H1 (cell line): ENCODE data around the gene TEX36.

ENCODE experiments used
- CBX5 ChIP-seq: fragments of 300-800, 300-1000 bp; sonication (generic); IDR thresholded peaks from 2 replicates; pipeline ENCODE4 v1.7.1; 2016; ENCODE audit warnings: antibody characterized with exemption, low read length, low read depth
- EGR1 ChIP-seq: IDR thresholded peaks from 2 replicates; pipeline ENCODE4 v1.6.1; 2011; ENCODE audit warnings: low read depth, low read length, borderline replicate concordance
- EP300 ChIP-seq, 2 experiments: IDR thresholded peaks; 1 replicate in 1 of 2; 2 replicates in 1 of 2; pipeline ENCODE4 v1.6.1; 2011 to 2012; ENCODE audit warnings: low read depth in 2 of 2, low read length in 2 of 2, mild to moderate bottlenecking in 2 of 2, borderline replicate concordance in 1 of 2, inconsistent platforms in 1 of 2, moderate library complexity in 1 of 2
- POLR2A ChIP-seq, 2 experiments: IDR thresholded peaks; 1 replicate in 1 of 2; 2 replicates in 1 of 2; pipeline ENCODE4 v1.6.1; 2011; ENCODE audit warnings: low read depth in 2 of 2, low read length in 2 of 2, mild to moderate bottlenecking in 2 of 2; ENCODE audit errors: control extremely low read depth in 1 of 2
- TCF12 ChIP-seq: IDR thresholded peaks from 2 replicates; pipeline ENCODE4 v1.6.1; 2011; ENCODE audit warnings: low read depth, mild to moderate bottlenecking, low read length
- ZNF274 ChIP-seq: IDR thresholded peaks from 2 replicates; pipeline ENCODE4 v1.7.0; 2012; ENCODE audit warnings: low read length, borderline replicate concordance; ENCODE audit errors: extremely low read depth

- TF ChIP-seq EGR1 (no peak), TCF12 (no peak), EP300 (IDR thresholded peaks at IDR 0.05; ENCODE audit: borderline replicate concordance in 1 of 2, low read depth in 2 of 2, low read length in 2 of 2) (no peak), POLR2A (IDR thresholded peaks at IDR 0.05; ENCODE audit: control extremely low read depth in 1 of 2, low read depth in 2 of 2, low read length in 2 of 2) (no peak), CBX5 (no peak), ZNF274 (no peak)
These were observed 38.1 kb upstream of the TEX36 start for GRCh38 chr10:125721035-125721434.
